Measurements from ENCODE around the gene B3GALT2.

Gene B3GALT2

GRCh38 chr1:193142409-193142808 is 44.0 kb downstream of the B3GALT2 start:
- H3K4me3 ChIP-seq (ENCODE audit: control insufficient read depth, low read depth, low read length): no peak overlapping the region
- TF ChIP-seq, protein P1, sequence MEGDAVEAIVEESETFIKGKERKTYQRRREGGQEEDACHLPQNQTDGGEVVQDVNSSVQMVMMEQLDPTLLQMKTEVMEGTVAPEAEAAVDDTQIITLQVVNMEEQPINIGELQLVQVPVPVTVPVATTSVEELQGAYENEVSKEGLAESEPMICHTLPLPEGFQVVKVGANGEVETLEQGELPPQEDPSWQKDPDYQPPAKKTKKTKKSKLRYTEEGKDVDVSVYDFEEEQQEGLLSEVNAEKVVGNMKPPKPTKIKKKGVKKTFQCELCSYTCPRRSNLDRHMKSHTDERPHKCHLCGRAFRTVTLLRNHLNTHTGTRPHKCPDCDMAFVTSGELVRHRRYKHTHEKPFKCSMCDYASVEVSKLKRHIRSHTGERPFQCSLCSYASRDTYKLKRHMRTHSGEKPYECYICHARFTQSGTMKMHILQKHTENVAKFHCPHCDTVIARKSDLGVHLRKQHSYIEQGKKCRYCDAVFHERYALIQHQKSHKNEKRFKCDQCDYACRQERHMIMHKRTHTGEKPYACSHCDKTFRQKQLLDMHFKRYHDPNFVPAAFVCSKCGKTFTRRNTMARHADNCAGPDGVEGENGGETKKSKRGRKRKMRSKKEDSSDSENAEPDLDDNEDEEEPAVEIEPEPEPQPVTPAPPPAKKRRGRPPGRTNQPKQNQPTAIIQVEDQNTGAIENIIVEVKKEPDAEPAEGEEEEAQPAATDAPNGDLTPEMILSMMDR (conservative IDR thresholded peaks at IDR 0.05; ENCODE audit: control insufficient read depth, insufficient read depth, low read depth, low read length): no peak
- DNase-seq (ENCODE audit: low read depth): no peak

GRCh38 chr1:193141804-193142203 is 44.6 kb downstream of the B3GALT2 start:
- no peak for DNase-seq (ENCODE audit: low read depth)
- H3K4me3 ChIP-seq (ENCODE audit: control insufficient read depth, low read depth, low read length): no peak overlapping the region
- TF ChIP-seq, protein P1 (conservative IDR thresholded peaks at IDR 0.05; ENCODE audit: control insufficient read depth, insufficient read depth, low read depth, low read length): no peak

DNA sequence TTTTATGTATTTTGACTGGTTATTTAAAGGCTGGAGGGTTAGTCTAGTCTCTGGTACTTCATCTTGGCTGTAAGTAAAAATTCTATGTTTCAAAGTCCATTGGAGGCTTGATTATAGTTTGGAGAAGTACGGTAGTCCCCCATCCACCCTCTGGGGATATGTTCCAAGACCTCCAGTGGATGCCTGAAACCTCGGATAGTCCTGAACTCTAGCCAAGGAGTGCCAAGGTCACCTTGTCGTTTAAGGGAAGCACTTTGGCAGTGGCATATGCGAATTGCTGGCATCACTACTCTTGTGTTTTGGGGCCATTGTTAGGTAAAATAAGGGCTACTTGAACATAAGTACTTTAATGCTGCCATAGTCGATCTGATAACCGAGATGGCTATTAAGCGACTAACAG is 46.2 kb downstream of the B3GALT2 start:
- DNase-seq (ENCODE audit: low read depth): no peak
- TF ChIP-seq, protein P1 (conservative IDR thresholded peaks at IDR 0.05; ENCODE audit: control insufficient read depth, insufficient read depth, low read depth, low read length): no peak
- no peak overlapping the region for H3K4me3 ChIP-seq (ENCODE audit: control insufficient read depth, low read depth, low read length)

GRCh38 chr1:193131266-193131860 is 55.0 kb downstream of the B3GALT2 start:
- TF ChIP-seq, protein P1 (conservative IDR thresholded peaks at IDR 0.05; ENCODE audit: control insufficient read depth, insufficient read depth, low read depth, low read length): no peak

More at GRCh38 chr1:193131266-193131860, 55.0 kb downstream of the B3GALT2 start:
- no peak for DNase-seq (ENCODE audit: low read depth)
- H3K4me3 ChIP-seq (ENCODE audit: control insufficient read depth, low read depth, low read length): no peak overlapping the region
